Measurements from ENCODE around the gene RADIL.

DNA sequence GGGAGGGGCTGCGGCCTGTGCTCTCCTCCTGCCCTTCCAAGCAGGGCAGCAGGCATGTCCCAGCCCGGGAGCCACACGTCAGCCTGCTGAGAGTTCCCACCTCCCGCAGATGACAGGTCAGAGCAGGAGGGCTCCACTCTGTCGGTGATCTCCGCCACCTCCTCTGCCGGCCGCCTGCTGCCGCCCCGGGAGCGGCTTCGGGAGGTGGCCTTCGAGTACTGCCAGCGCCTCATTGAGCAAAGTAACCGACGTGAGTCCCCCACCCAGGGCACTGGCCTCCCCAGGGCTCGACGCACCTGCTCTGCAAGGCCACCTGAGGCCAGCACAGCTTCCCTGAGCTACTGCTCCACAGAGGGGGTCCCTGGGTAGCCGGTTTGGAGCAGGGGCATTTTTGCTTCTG is 98.7 kb downstream of the RADIL start:
- TF ChIP-seq, protein P1, sequence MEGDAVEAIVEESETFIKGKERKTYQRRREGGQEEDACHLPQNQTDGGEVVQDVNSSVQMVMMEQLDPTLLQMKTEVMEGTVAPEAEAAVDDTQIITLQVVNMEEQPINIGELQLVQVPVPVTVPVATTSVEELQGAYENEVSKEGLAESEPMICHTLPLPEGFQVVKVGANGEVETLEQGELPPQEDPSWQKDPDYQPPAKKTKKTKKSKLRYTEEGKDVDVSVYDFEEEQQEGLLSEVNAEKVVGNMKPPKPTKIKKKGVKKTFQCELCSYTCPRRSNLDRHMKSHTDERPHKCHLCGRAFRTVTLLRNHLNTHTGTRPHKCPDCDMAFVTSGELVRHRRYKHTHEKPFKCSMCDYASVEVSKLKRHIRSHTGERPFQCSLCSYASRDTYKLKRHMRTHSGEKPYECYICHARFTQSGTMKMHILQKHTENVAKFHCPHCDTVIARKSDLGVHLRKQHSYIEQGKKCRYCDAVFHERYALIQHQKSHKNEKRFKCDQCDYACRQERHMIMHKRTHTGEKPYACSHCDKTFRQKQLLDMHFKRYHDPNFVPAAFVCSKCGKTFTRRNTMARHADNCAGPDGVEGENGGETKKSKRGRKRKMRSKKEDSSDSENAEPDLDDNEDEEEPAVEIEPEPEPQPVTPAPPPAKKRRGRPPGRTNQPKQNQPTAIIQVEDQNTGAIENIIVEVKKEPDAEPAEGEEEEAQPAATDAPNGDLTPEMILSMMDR (IDR thresholded peaks at IDR 0.05), result no peak
- no peak for TF ChIP-seq EZH2 (IDR thresholded peaks at IDR 0.05; ENCODE audit: borderline replicate concordance, insufficient read depth, low read depth, low read length, poor library complexity, severe bottlenecking)
